ENCODE data around the gene TFEB. TPM values are rescaled to one million over a fixed set of nuclear protein-coding genes. Genes with fewer than 3 reads are reported as not detected.

TFEB gene
- total and polyA plus RNA-seq, 2 donors (not counting 3 experiments of a cell fraction or from before 2014, with no cell fraction given), result 4.9 to 6.6 TPM

GRCh38 chr6:41644297-41644879 is 91.0 kb downstream of the TFEB start:
- H3K9me1 ChIP-seq (replicated peaks; ENCODE audit: control insufficient read depth, extremely low read depth, insufficient read depth, low read length), result no peaks in the 10 kb centered on the region
- H3K27ac ChIP-seq (ENCODE audit: insufficient read depth, low read depth, low read length), result no peak overlapping the region
- intact Hi-C loops (cut with micrococcal nuclease), result no loop called here
- H3K9ac ChIP-seq (replicated peaks; ENCODE audit: extremely low read depth, insufficient read depth, low read length), result no peak overlapping the region
- POLR2A ChIA-PET, result no interaction called here
- no peaks in the 10 kb centered on the region for H3K9me3 ChIP-seq (replicated peaks; ENCODE audit: control insufficient read depth, insufficient read depth, low read length)
- FAIRE-seq (no peak), DNase-seq (ENCODE audit: low read depth, low spot score) (no peak)
- no peak overlapping the region for H3K4me3 ChIP-seq (replicated peaks in 1 of 3; ENCODE audit: insufficient read depth in 1 of 3, low read depth in 1 of 3, low read length in 3 of 3)
- peaks cover 0 to 28% of the 10 kb centered on the region in 2 experiments for H3K36me3 ChIP-seq (ENCODE audit: control insufficient read depth in 2 of 2, extremely low read depth in 1 of 2, insufficient read depth in 2 of 2, low read length in 2 of 2)
- H4K20me1 ChIP-seq (replicated peaks; ENCODE audit: control insufficient read depth, extremely low read depth, insufficient read depth, low read length), result no peaks in the 10 kb centered on the region
- peaks cover 11% of the 10 kb centered on the region for H3K4me1 ChIP-seq (ENCODE audit: control insufficient read depth, extremely low read depth, insufficient read depth, low read length)
- no peak for TF ChIP-seq MAX (IDR thresholded peaks at IDR 0.05; ENCODE audit: insufficient read depth, insufficient read length)
- no peak for TF ChIP-seq MYC (IDR thresholded peaks at IDR 0.05; ENCODE audit: low read depth, low read length)
- TF ChIP-seq JUN (IDR thresholded peaks at IDR 0.05; ENCODE audit: borderline replicate concordance, insufficient read depth, insufficient read length, low read depth), result no peak
- TF ChIP-seq FOS (IDR thresholded peaks at IDR 0.05; ENCODE audit: borderline replicate concordance, insufficient read depth, low read length), result no peak
- no peak for TF ChIP-seq POLR2A (IDR thresholded peaks at IDR 0.05; ENCODE audit: low read depth, low read length)
- TF ChIP-seq GATA2 (IDR thresholded peaks at IDR 0.05; ENCODE audit: insufficient read depth, insufficient read length, low read depth, low read length), result no peak
- TF ChIP-seq EZH2 (IDR thresholded peaks at IDR 0.05; ENCODE audit: borderline replicate concordance, low read depth, low read length, severe bottlenecking), result no peak
- TF ChIP-seq CTCF (IDR thresholded peaks at IDR 0.05; ENCODE audit: extremely low read depth in 1 of 2, insufficient read depth in 1 of 2, low read depth in 1 of 2, low read length in 2 of 2), result no peak
- no peak for TF ChIP-seq POLR2AphosphoS5 (IDR thresholded peaks at IDR 0.05; ENCODE audit: insufficient read depth, low read depth, low read length)
- dilution Hi-C loops (cut with MboI; ENCODE audit: extremely low pct_ligation_motif_present, low sequenced_read_pairs), result no loop called here
- H2AFZ ChIP-seq (ENCODE audit: low read depth, low read length), result no peak overlapping the region
- no peaks in the 10 kb centered on the region for H3K27me3 ChIP-seq (ENCODE audit: control insufficient read depth in 2 of 2, insufficient read depth in 2 of 2, low read length in 2 of 2)
- no peaks in the 10 kb centered on the region for H3K79me2 ChIP-seq (ENCODE audit: control insufficient read depth, insufficient read depth, low read length)
- no peak overlapping the region for H3K4me2 ChIP-seq (ENCODE audit: insufficient read depth, low read length)
- CTCF ChIA-PET, result interaction anchor here (0.6 to 2.1 kb wide), 4 partner anchors 11 to 42 kb away, joined by 3 to 6 read pairs (median 3); no protein-coding TSS in a partner anchor
- no TSS peak for BruUV-seq (replicated peaks)

Measured in endothelial cell of umbilical vein (primary cell).